Transverse colon (tissue), 4 donors: ENCODE data around the gene TUT1.

Experiments
- POLR2AphosphoS5 ChIP-seq, 3 donors: sonication (generic); formaldehyde crosslinking; IDR thresholded peaks; one replicate each; pipeline ENCODE4 v1.6.1; 2016; ENCODE audit warnings: antibody characterized with exemption in 3 of 3
- TF ChIP-seq, protein P1 (sequence below), 5 experiments: fragments of 200-600 bp in 3 of 5; fragments of 450-650 bp in 2 of 5; sonication (generic) in 3 of 5; IDR thresholded peaks; 1 replicate in 2 of 5; 2 replicates in 3 of 5; pipeline ENCODE4 v1.5.1; 2016 to 2017; ENCODE audit warnings: antibody characterized with exemption in 5 of 5, inconsistent platforms in 3 of 5, mild to moderate bottlenecking in 2 of 5, moderate library complexity in 1 of 5

DNA sequence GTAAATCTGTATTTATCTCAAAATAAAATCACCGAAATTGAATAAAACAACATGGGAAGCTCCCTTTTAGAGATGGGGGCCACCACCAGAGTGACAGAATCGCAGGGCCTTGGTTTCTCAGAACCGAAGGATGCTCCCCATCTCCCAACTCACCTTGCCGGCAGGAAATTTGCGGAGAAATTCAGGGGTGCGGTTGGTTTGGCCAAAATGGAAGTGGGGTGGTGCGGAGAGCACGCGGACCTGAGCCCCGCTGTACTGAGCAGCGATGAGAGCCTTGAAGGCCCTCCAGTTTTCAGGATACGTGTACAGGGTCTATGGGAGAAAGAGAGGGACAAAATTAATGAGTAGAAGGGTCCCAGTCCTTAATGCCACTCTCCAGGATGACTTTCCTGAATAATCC, 18.9 kb downstream of the TUT1 start:
- TF ChIP-seq, protein P1, sequence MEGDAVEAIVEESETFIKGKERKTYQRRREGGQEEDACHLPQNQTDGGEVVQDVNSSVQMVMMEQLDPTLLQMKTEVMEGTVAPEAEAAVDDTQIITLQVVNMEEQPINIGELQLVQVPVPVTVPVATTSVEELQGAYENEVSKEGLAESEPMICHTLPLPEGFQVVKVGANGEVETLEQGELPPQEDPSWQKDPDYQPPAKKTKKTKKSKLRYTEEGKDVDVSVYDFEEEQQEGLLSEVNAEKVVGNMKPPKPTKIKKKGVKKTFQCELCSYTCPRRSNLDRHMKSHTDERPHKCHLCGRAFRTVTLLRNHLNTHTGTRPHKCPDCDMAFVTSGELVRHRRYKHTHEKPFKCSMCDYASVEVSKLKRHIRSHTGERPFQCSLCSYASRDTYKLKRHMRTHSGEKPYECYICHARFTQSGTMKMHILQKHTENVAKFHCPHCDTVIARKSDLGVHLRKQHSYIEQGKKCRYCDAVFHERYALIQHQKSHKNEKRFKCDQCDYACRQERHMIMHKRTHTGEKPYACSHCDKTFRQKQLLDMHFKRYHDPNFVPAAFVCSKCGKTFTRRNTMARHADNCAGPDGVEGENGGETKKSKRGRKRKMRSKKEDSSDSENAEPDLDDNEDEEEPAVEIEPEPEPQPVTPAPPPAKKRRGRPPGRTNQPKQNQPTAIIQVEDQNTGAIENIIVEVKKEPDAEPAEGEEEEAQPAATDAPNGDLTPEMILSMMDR (IDR thresholded peaks at IDR 0.05): no peak
- no peak for TF ChIP-seq POLR2AphosphoS5 (IDR thresholded peaks at IDR 0.05)
